Adipose tissue (tissue), 3 donors: Measurements from ENCODE around the gene APOO. TPM values are rescaled to one million over a fixed set of nuclear protein-coding genes. Genes with fewer than 3 reads are reported as not detected.

Experiments used
- polyA plus RNA-seq, 3 donors: library from polyadenylated mRNA; stranded (reverse); fragments of 200-250 nt; gene quantifications; one replicate each; pipeline ENCODE4 v1.2.3, GENCODE V29; 2013
- donor health status: healthy with polysubstance abuse.
- donor health status: Bipolar disorder and iron deficiency.
- donor health status: healthy.

Gene APOO
- polyA plus RNA-seq, 3 donors = 8.7 to 15.8 (median 11.7) TPM

Other genes starting within 250 kb of the APOO start
- gene PRDX4, start 240.4 kb downstream of the APOO start, polyA plus RNA-seq = 100 to 1,000 TPM in 2 of 3 donors, 10 to 100 TPM in 1; 72.1 to 324 (median 120) TPM
- gene ACOT9, start 164.7 kb downstream of the APOO start, polyA plus RNA-seq = 10 to 100 TPM; 11.8 to 37.2 (median 34.7) TPM
- gene SAT1, start 124.8 kb downstream of the APOO start, polyA plus RNA-seq = 1,000 to 10,000 TPM in 1 of 3 donors, 100 to 1,000 TPM in 2; 204 to 1,438 (median 895) TPM
- under 1 TPM in 2 of 3 donors, not detected in 1; 0.15 to 0.16 TPM for gene CXorf58, start 68 bp upstream of the APOO start, polyA plus RNA-seq
- gene KLHL15, start 119.2 kb upstream of the APOO start, polyA plus RNA-seq = 10 to 100 TPM in 1 of 3 donors, 1 to 10 TPM in 2; 2.2 to 14.3 (median 4.5) TPM
- 10 to 100 TPM; 64.1 to 84.6 (median 83.4) TPM for gene EIF2S3, start 147.0 kb upstream of the APOO start, polyA plus RNA-seq
- gene ZFX, start 241.8 kb upstream of the APOO start, polyA plus RNA-seq = 10 to 100 TPM in 2 of 3 donors, 1 to 10 TPM in 1; 3.5 to 14.0 (median 10.8) TPM